ENCODE results near the gene STRA6.

- TF ChIP-seq POLR2AphosphoS5 (IDR thresholded peaks at IDR 0.05; ENCODE audit: low read depth, low read length) (no peak), USF2 (IDR thresholded peaks at IDR 0.05; ENCODE audit: low read length) (no peak), GTF2F1 (IDR thresholded peaks at IDR 0.05; ENCODE audit: borderline replicate concordance, low read depth, low read length) (no peak), POLR2A (IDR thresholded peaks at IDR 0.05; ENCODE audit: control extremely low read depth in 1 of 2, low read depth in 2 of 2, low read length in 2 of 2) (no peak), CTCF (IDR thresholded peaks at IDR 0.05; ENCODE audit: control extremely low read depth in 1 of 3, insufficient read depth in 1 of 3, low read depth in 1 of 3, low read length in 3 of 3) (no peak), SUZ12 (IDR thresholded peaks at IDR 0.05; ENCODE audit: low read length) (no peak), CEBPB (IDR thresholded peaks at IDR 0.05; ENCODE audit: low read depth, low read length) (no peak), CBX5 (IDR thresholded peaks at IDR 0.05; ENCODE audit: low read depth, low read length) (no peak), KDM4A (IDR thresholded peaks at IDR 0.05; ENCODE audit: low read depth, low read length, severe bottlenecking) (no peak)
Observed at GRCh38 chr15:74179101-74179841, 23.3 kb downstream of the STRA6 start.

All from H1 (cell line).